Endothelial cell of umbilical vein (primary cell): Measurements from ENCODE around the gene SPTSSA. TPM values are rescaled to one million over a fixed set of nuclear protein-coding genes. Genes with fewer than 3 reads are reported as not detected.
"Not testable (repeated sequence)": the region's sequence is repeated elsewhere in the genome, so short reads cannot be mapped to it uniquely, and the experiment has no call there.

ENCODE experiments used
- BruUV-seq: library from RNA; stranded (reverse); fragments of 400-500 nt; replicated peaks from 2 replicates; lab custom pipeline; 2021; lab: Mats Ljungman, UMichigan
- CTCF ChIA-PET: fragments of 300-600, 350-600 bp; sonication (Branson Sonifier 250); formaldehyde crosslinking; loops from one replicate; lab custom pipeline; 2021; ENCODE audit warnings: antibody characterized with exemption, inconsistent platforms; lab: Charles Lee
- POLR2A ChIA-PET: fragments of 300-600, 350-600 bp; sonication (Branson Sonifier 250); formaldehyde crosslinking; loops from one replicate; lab custom pipeline; 2021; ENCODE audit warnings: antibody characterized with exemption, inconsistent platforms; lab: Charles Lee
- DNase-seq: peaks from one replicate; pipeline ENCODE4 v3.0.0-alpha.2; 2011; ENCODE audit warnings: low read depth, low spot score
- FAIRE-seq: peaks from 2 replicates; lab custom pipeline; 2011; peaks lifted over from hg19 to GRCh38; lab: Jason Lieb, UNC
- H2AFZ ChIP-seq: 2 replicates; pipeline ENCODE4 v1.6.0; 2012; ENCODE audit warnings: low read depth, low read length, control low read depth, inconsistent platforms
- H3K27ac ChIP-seq: 2 replicates; pipeline ENCODE4 v1.5.1; 2011; ENCODE audit warnings: low read depth, mild to moderate bottlenecking, control low read depth, low read length, moderate library complexity; ENCODE audit not compliant: insufficient read depth
- H3K27me3 ChIP-seq, 2 experiments: 2 replicates each; pipeline versions ENCODE4 v1.6.0 to v1.6.1; 2011; ENCODE audit warnings: low read length in 2 of 2, mixed read lengths in 1 of 2; ENCODE audit not compliant: control insufficient read depth in 2 of 2, insufficient read depth in 2 of 2
- H3K36me3 ChIP-seq, 2 experiments: 2 replicates in 1 of 2; 3 replicates in 1 of 2; pipeline ENCODE4 v1.5.1; 2011; ENCODE audit warnings: low read length in 2 of 2, mild to moderate bottlenecking in 1 of 2, moderate library complexity in 1 of 2; ENCODE audit not compliant: control insufficient read depth in 2 of 2, insufficient read depth in 2 of 2; ENCODE audit errors: extremely low read depth in 1 of 2
- H3K4me1 ChIP-seq: 3 replicates; pipeline ENCODE4 v1.5.1; 2011; ENCODE audit warnings: mild to moderate bottlenecking, low read length; ENCODE audit not compliant: control insufficient read depth, insufficient read depth; ENCODE audit errors: extremely low read depth
- H3K4me2 ChIP-seq: 2 replicates; pipeline ENCODE4 v1.6.1; 2011; ENCODE audit warnings: low read length, control low read depth, mixed read lengths; ENCODE audit not compliant: insufficient read depth
- H3K4me3 ChIP-seq, 3 experiments: fragments of 200-600 bp in 1 of 3; sonication (generic), shearing (Covaris generic) in 1 of 3; replicated peaks in 1 of 3; 2 replicates each; pipeline ENCODE4 v1.5.1; 2011 to 2016; ENCODE audit warnings: control low read depth in 3 of 3, low read length in 3 of 3, mild to moderate bottlenecking in 2 of 3, inconsistent platforms in 1 of 3, low read depth in 1 of 3, moderate library complexity in 1 of 3; ENCODE audit not compliant: insufficient read depth in 1 of 3
- H3K79me2 ChIP-seq: 2 replicates; pipeline ENCODE4 v1.6.0; 2012; ENCODE audit warnings: low read length, inconsistent platforms; ENCODE audit not compliant: control insufficient read depth, insufficient read depth
- H3K9ac ChIP-seq: replicated peaks from 2 replicates; pipeline ENCODE3; 2011; ENCODE audit warnings: low read length, control low read depth; ENCODE audit not compliant: insufficient read depth; ENCODE audit errors: extremely low read depth
- H3K9me1 ChIP-seq: replicated peaks from 3 replicates; pipeline ENCODE4 v1.6.0; 2011; ENCODE audit warnings: mild to moderate bottlenecking, low read length; ENCODE audit not compliant: control insufficient read depth, insufficient read depth; ENCODE audit errors: extremely low read depth
- H3K9me3 ChIP-seq: replicated peaks from 2 replicates; pipeline ENCODE4 v1.5.1; 2012; ENCODE audit warnings: low read length, inconsistent platforms; ENCODE audit not compliant: control insufficient read depth, insufficient read depth
- H4K20me1 ChIP-seq: replicated peaks from 2 replicates; pipeline ENCODE3; 2011; ENCODE audit warnings: mild to moderate bottlenecking, low read length; ENCODE audit not compliant: control insufficient read depth, insufficient read depth; ENCODE audit errors: extremely low read depth
- CTCF ChIP-seq, 2 donors: IDR thresholded peaks; 1 replicate in 1 of 2; 2 replicates in 1 of 2; pipeline ENCODE4 v1.5.1; 2011; ENCODE audit warnings: low read length in 2 of 2, mild to moderate bottlenecking in 2 of 2, moderate library complexity in 2 of 2, control low read depth in 1 of 2, inconsistent platforms in 1 of 2, low read depth in 1 of 2; ENCODE audit not compliant: insufficient read depth in 1 of 2; ENCODE audit errors: extremely low read depth in 1 of 2
- dilution Hi-C: fragments of 300-500 bp; cut with MboI; formaldehyde crosslinking; loops from one replicate; pipeline ENCODE4 v1.15.0; 2019; ENCODE audit warnings: low sequenced_read_pairs; ENCODE audit not compliant: extremely low pct_ligation_motif_present
- intact Hi-C: fragments of 100-400 bp; cut with micrococcal nuclease; formaldehyde crosslinking; loops from one replicate; pipeline ENCODE4 v1.10.0; 2022
- polyA plus RNA-seq, 4 experiments: library from polyadenylated mRNA; depleted of rRNA in 3 of 4; stranded (reverse) in 3 of 4; unstranded in 1 of 4; fragments of >200 nt; gene quantifications; 2 replicates each; pipeline versions ENCODE4 v1.2.1 to v1.2.3, GENCODE V29; 2011 to 2012; ENCODE audit warnings: missing spikeins in 1 of 4
- total RNA-seq: library from RNA; stranded (reverse); gene quantifications from 2 replicates; pipeline ENCODE4 v1.2.3, GENCODE V29; 2021

SPTSSA gene
- total and polyA plus RNA-seq, 2 donors (not counting 3 experiments of a cell fraction or from before 2014, with no cell fraction given): 21.3 to 24.3 TPM

GRCh38 chr14:34478261-34478660 lies 16.2 kb upstream of the SPTSSA start:
- ChIA-PET POLR2A (no interaction called here), CTCF (no interaction called here)
- FAIRE-seq (no peak), DNase-seq (no peak)
- H3K79me2 ChIP-seq: no peaks in the 10 kb centered on the region
- no peak overlapping the region for H2AFZ ChIP-seq
- no peaks in the 10 kb centered on the region for H3K9me3 ChIP-seq
- H3K27me3 ChIP-seq: no peaks in the 10 kb centered on the region
- BruUV-seq: no TSS peak
- H3K4me3 ChIP-seq: no peak overlapping the region
- TF ChIP-seq CTCF (IDR thresholded peaks at IDR 0.05; ENCODE audit: extremely low read depth in 1 of 2, insufficient read depth in 1 of 2, low read depth in 1 of 2, low read length in 2 of 2): no peak
- no peak overlapping the region for H3K4me2 ChIP-seq
- H3K4me1 ChIP-seq: no peaks in the 10 kb centered on the region
- intact Hi-C loops: no loop called here
- dilution Hi-C loops: no loop called here
- no peak overlapping the region for H3K27ac ChIP-seq
- H4K20me1 ChIP-seq: no peaks in the 10 kb centered on the region
- H3K9ac ChIP-seq: no peak overlapping the region
- H3K9me1 ChIP-seq: no peaks in the 10 kb centered on the region
- H3K36me3 ChIP-seq: no peaks in the 10 kb centered on the region

GRCh38 chr14:34476036-34476435 lies 14.0 kb upstream of the SPTSSA start:
- dilution Hi-C loops: not testable (repeated sequence)

More at GRCh38 chr14:34476036-34476435, 14.0 kb upstream of the SPTSSA start:
- H4K20me1 ChIP-seq, FAIRE-seq, CTCF ChIA-PET, POLR2A ChIA-PET, H3K4me2 ChIP-seq, intact Hi-C loops, H2AFZ ChIP-seq, BruUV-seq, H3K36me3 ChIP-seq, H3K4me1 ChIP-seq, H3K27ac ChIP-seq, DNase-seq, H3K9ac ChIP-seq, H3K9me1 ChIP-seq, H3K27me3 ChIP-seq, H3K4me3 ChIP-seq, H3K9me3 ChIP-seq, H3K79me2 ChIP-seq: not testable (repeated sequence)
